Measurements from ENCODE around the gene WIZ.

The WIZ gene

DNA sequence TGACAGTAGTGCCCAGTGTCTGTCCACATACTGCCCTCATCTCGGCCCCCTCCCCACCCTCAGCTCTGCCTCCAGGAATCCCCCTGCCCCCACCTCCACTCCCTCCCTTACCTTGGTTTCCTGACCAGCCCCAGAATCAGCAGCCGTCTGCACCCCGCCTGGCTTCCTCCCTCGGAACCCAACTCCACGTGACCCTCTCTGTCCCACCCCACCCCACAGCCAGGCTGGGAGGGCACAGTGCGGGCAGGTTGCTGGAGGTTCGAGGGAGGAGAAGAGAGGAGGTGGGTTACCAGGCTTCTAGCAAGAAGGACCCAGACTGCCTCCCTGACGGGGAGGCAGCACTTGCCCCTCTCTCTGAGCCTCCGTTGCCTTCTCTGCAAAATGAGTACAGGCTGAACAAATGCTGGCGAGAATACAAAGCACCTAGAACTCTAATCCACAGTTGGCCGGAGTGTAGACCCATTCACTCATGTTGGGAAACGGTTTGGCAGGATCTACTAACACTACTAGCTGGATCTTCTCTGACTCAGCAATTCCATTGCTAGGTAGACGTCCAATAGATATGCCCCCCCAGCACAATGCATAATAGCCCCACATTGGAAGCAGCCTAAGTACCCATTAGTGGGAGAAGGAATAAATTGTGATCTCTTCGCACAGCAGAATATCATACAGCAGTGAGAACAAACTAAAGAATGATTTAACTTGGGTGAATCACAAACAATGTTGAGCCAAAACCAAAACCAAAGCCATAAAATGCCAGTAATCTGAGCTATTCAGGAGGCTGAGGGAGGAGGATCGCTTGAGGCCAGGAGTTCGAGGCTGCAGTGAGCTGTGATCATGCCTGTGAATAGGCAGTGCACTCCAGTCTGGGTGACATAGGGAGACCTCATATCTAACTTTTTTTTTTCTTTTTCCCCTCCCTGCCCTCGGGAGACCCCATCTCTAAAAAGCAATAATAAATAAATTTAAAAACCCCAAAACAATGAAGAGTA is 14.9 kb upstream of the WIZ start, which contains the start of gene RASAL3:
TSS of gene RASAL3 (minus strand) at position 151 of the 992 bp plus-strand sequence. CDS start 186 bp downstream, outside the sequence.
- no peak for DNase-seq (ENCODE audit: low read depth)

DNA sequence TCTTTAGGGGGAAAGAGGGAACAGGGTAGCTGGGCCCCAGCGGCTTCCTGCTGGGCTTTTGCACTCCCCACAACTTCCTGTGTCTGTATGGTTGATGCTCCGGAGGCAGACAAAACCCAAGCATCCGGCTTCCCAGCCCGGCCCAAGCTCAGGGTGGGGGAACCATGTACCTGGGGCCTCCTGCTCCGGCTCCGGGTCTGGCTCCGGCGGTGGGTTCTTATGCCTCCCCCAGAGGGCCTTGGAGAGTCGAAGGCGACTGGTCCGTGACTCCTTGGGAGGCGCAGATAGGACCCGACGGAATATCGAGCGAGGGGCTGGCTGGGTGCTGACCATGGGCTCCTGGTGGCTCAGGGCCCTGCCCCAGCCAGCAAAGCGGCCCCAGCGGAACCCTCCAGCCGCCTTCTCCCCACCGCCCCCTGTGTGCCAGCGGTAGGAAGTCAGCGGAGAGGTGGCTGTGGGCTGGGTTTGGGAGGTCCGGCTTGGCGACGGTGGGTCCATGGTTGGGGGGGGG is 14.2 kb upstream of the WIZ start:
- DNase-seq (ENCODE audit: low read depth) = no peak

DNA sequence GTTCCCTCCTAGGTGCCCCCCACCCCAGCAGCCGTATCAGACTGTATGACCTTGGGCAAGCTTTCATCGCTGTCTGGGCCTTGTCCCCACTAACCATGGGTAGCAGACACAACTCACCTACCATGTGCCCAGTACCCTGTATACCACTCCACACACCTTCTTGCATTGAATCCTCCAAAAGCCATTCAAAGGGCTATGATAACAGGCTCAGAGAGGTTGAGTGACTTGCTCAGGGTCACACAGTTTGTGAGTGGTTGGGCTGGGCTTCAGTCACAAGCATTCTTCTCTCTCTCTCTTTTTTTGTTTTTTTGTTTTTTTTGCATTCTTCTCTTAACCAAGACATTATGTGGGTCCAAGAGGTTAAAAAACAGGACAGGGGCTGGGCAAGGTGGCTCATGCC is 11.9 kb upstream of the WIZ start:
- no peak for DNase-seq (ENCODE audit: low read depth)

DNA sequence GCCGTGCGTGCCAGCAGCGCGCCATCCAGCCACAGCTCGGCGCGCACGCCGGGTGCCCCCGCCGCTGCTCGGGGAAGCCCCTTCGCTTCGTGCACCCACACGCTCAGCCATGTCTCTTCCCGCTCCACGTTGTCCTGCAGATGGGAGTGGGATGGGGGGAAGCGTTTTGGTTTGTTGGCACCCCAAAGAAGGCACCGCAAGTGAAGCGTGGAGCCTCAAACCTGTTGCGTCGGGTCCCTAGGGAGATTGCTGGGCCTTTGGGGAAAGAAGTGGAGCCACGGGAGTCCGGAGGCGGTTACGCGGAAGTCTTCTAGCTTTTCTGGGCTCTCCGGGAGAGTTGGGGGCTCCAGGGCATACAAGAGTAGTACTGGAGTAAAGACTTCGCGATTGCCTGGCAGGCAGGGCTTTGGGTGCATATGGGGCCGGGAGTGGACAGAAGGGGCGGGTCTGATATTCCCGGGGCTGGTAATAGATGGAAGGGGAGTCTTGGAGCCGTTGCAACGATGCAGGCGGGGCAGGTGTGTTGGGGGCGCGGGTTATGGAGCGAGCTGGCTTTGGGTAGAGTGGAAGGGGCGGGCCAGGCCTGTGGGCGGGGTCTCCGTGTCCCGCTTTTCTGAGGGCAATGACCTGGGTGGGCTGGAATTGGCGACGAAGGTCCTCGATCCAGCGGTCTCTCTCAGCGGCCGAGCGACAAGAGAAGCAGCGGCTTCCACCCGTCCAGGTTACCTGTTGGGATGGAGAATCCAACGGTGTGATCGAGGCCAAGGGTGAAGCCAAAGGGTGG is 8.1 kb upstream of the WIZ start:
- no peak for DNase-seq (ENCODE audit: low read depth)

DNA sequence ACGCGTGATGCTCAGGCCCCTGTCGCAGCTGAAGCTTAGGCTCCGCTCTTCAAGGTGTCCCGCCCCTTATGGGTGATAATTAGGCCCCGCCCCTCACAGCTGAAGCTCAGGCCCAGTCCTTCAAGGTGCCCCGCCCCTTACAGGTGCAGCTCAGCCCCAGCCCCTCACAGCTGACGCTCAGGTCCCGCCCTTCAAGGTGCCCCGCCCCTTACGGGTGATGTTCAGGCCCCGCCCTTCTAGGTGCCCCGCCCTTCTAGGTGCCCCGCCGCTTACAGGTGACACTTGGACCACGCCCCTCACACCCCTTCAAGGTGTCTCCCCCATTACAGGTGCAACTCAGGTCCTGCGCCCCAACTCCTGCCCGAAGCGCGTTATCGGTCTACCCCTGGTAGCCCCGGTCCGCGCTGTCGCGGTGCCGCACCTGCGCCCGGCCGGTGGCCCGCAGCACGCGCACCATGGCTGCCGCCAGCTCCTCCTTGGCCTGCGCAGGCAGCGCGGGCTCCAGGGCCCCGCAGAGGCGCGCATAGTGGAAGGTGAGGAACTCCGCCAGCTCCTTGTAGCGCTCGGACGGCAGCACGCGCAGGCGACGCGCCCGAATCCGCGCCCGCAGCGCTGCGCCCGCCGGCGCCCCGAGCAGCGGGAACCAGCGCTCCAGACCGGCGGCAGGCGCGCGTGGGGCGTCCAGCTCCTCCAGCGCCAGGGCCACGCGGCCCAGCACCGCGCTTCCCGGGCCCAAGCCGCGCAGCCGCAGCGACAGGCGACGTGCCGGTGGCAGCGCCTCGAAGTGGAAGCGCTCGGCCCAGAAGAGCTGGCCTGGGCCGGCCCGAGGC is 7.3 kb upstream of the WIZ start:
- no peak for DNase-seq (ENCODE audit: low read depth)

DNA sequence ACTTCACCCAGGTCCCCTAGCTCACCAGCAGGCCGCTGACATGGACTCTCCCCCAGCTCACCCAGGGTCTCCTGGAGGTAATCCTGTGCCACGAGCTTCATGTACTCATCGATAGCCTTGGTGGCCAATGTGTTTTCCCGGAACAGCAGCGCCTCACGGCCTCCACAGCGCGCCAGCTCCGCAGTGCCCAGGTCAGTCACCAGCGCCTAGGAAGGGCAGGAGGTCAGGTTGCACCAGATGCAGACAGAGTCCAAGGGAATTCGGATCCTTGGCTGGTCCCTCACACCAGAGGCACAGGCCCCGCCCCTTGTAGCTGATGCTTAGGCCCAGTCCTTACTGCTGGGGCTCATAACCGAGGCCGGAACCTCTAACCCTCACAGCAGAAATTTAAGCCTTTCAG is 6.7 kb upstream of the WIZ start:
- DNase-seq (ENCODE audit: low read depth) = no peak

DNA sequence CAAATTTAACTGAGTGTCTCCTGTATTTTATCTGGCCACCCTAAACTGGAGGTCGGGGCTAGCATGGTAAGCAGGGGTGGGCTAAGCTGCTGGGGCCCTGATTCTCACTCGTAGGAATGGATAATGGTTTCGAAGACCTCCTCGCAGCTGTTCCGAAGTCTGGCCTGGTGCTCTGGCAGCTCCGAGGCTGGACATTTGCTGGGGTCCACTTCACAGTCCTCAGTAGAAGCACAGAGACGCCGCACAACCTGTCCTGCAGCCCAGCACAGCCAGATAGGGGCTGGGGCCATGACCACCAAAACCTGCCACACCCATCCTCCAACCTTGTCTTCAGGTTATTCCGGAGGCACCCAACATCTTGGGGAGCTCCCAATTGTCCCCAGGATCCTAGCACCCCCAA is 6.2 kb upstream of the WIZ start:
- no peak for DNase-seq (ENCODE audit: low read depth)

DNA sequence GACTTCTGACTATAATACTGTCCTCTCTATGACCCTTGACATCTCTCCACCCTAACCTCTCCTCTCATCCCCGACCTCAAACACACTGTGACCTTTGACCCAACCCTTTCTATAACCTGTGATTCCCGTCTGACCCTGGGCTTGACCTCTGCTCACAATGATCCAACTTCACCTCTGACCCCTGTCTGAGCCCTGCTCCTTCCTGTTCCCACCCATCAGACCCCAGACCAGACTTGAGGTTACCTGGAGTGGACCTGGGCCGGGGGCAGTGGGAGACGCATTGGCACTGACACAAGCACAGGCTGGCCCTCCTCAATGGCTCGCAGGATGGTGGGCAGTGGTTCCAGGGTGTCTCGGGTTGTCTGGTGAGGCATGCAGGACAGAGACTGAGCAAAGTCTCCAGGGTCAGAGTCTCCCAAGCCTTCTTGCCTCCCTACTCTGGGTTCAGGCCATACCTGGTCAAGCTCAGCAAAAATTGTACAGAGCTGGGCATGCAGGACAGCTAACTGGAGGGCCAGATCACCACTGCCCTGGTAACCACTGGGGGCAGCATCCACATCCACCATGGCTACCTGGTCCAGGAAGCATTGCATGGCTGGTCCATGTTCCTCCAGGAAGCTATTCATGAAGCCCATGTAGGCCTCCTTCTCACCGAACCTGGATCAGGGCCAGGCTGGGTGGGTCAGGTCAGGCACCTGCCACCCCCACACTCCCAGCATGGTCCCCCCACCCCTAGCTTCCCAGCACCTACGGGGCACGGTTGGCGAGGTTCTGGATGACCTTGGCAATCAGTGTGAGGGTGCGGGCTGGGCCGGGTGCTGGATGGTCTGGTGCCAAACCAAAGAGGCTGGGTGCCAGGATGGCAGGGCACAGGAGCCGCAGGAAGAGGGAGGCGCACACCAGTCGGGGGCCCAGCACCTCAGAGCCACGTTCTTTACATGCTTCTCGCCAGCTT is 4.4 kb upstream of the WIZ start:
- DNase-seq (ENCODE audit: low read depth) = no peak

DNA sequence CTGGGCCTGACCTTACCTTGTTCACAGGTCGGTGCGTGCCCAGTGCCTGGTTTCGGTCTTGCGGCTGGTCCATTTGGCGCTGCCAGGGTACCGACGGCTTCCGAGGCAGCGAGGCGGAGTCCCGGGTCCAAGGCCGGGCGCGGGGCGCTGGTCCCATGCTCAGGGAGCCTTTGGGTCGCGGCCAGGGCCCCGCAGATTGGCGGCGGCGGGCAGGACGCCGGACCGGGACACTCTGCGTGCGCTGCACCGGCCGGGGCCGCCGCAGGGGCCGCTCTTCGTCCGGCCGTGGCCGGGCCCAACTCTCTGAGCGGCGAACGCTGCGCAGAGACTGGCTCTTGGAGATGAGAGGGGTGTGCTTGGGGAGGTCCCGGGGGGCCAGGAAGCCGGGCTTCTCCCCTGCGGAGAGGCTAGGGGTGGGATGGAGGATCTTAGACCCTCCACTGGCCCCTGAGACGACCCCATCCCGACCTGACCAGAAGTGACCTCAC is 3.4 kb upstream of the WIZ start:
- no peak for DNase-seq (ENCODE audit: low read depth)

DNA sequence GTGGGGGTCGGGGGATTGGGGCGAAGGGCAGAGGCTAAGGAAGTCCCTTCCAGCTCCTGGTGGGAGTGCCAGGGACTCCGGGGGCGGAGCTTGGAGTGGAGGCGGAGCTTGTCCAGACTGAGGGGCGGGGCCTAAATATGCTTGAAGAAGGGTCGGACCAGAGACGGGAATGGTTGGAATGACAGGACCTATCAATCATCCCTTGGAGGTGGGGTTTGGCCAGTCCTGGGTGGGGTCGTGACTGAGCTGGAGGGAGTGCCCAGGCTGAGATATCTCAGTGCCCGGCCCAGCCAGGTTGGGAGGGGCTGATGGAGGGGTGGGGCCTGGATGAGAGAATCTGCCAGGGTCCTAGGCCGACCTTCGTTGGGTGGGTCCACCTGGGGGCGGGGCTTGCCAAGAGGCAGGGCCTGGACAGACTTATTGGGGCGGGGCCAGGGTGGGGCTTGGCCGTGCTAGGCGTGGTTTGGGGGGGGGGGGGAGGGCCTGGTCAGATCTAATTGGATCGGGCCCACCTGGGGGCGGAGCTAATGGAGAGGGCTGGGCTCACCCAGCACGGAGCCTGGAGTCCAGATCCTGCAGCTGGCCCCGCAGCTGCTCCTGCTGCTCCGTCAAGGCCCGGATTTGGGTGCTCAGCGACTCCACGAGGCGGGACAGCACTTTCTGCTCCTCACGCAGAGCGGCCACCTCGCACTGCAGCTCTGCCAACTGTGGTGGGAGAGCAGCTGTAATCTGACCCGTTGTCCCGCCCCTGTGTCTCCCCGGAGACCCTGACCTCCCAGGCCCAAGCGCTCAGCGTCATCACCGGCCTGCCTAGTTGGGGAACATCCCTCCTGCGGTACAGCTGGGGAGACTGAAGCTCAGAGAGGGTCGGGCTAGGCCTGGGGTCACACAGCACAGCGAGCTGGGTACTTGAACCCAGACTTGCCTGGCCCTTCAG is 2.6 kb upstream of the WIZ start:
- no peak for DNase-seq (ENCODE audit: low read depth)

DNA sequence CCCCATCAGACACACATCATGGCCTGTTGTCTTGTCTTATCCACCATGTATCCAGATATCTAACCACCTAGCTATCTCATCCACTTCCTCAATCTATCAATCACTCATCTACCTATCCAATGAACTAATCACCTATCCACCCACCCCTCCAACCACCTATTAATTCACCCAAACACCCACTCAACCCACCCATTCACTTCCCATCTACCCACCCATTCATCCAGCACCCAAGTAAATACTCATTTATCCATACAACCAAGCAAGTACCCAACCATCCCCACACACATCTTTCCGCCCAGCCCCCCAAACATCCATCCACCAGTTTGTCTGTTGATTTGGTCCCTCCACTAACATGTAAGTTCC is 753 bp upstream of the WIZ start:
- DNase-seq (ENCODE audit: low read depth) = no peak

DNA sequence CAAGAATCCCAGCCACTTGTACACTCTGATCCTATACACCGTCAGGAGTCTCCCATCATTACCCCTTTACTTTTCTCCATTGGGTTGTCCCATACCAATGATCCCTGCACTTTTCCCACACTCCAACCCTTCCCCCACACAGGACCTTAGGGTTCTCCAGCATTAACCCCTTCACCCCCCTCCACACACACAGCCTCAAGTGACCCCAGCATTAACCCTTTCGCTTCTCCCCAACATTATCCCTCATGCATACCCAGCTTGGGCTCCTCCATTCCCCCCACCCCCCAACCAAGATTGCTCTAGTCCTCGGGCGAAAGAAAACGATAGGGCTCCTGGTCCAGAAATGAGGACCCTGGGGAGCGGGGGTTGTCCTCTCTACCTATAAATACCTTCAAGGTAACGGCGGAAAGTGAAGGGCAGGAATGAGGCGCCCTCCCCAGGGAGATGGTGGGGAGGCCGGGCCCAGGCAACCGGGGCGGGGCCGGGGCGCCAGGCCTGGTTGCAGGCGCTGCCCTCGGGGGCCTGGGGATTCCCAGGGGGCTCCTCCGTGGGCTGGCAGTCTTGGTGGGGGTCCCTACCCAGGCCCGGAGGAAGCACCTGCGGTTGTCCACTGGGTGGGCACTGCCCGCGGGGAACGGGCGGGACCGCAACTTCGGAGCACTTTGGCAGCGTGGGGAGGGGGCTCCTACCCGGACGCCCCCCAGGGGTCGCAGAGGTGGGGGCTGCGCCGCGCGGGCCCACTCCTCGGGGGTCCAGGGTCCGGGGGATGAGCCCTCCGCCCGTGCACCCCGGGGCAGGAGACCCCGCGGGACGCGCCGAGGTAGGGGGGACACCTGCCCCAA is 757 bp downstream of the WIZ start:
- no peak for DNase-seq (ENCODE audit: low read depth)

DNA sequence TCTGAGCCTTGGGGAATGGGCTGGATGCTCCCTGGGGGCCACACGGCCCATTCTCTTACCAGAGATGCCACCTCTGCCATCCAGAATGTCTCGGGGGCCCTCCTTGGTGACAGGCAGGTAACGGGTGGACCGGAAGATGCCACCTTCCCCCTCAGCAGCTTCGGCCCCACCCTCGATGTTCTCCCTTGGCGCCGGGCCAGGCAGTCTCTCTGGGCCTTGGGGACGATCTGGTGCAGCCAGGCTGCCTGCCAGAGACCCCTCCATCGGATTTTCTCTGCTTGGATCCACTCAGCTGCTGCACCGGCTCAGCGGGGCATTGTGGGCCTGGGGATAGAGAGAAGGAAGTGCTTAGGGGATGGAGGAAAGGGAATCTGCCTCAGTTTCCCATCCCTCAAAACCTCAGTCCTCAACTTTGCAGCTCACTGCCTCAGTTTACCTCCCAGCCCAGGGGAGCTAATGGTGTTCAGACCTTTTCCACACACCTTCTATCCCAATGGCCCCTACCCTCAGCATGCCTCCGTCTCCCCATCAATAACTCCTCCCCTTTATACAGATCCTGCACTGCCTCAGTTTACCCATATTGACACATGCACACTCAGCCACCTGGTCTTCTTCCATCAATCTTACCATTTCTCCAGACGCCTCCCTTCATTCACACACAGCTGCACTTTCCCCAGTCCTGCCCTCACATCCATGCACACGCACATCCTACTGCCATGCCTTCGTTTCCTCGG is 1.5 kb downstream of the WIZ start:
- no peak for DNase-seq (ENCODE audit: low read depth)

DNA sequence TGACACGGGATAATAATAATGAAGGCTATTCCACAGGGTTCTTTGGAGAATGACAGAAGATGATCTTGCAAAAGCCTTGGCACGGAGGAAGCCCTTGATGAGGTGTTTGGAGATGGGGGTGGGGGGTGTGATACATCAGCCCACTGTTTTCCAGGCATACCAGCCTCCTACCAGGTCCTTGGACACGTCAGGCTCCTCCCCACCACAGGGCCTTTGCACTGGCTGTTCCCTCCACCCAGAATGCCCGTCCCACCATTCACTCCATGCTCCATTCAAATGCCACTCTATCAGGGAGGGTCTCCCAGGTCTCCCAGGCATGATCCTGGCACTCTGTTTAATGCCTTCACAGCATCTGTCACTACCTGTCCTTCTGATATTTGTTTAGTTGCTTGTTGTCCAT is 2.7 kb downstream of the WIZ start:
- DNase-seq (ENCODE audit: low read depth) = no peak

DNA sequence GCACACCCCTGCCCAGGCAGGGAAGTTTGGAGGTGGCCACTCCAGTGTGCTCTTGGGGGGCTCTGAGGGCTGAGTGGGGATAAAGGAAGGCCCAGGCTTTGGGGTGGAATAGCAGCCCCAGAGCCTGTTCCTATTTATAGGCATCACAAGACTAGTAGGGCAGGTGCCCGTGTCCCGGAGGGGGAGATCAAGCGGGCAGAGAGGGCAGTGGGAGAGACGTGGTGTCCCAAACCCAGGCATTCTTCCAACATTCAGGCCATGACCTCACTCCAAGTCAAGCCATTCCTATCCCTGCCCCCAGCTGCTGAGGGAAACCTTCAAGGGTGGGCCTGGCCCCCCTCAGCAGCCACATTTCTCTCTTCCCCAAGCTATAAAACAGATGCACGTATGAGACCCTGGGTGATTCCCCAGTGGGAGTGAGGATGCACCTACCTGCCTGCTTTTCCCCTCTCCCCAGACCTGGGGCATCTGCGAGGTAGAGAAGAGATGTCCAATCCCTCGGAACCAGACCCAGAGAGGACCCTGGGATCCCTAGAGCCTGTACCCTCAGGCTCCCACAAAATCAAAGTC is 3.9 kb downstream of the WIZ start:
- DNase-seq (ENCODE audit: low read depth) = no peak

DNA sequence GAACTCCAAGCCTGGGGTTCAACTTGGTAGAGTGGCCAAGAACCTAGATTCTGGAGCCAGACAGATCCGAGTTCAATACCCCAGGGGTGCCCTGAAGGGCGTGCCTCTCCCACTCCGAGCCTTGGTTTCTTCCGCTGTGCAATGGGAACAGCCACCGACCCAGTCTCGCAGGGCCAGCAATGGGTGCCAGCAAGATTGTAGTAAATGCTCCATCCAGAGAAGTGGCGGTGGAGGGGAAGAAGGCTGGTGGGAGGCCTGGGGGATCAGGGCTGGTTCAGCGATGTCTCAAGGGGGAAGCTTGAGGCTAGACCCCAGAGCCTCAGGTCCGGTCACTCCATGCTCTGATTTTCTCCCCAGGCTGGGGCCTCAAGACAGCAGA is 4.5 kb downstream of the WIZ start:
- DNase-seq (ENCODE audit: low read depth) = no peak

DNA sequence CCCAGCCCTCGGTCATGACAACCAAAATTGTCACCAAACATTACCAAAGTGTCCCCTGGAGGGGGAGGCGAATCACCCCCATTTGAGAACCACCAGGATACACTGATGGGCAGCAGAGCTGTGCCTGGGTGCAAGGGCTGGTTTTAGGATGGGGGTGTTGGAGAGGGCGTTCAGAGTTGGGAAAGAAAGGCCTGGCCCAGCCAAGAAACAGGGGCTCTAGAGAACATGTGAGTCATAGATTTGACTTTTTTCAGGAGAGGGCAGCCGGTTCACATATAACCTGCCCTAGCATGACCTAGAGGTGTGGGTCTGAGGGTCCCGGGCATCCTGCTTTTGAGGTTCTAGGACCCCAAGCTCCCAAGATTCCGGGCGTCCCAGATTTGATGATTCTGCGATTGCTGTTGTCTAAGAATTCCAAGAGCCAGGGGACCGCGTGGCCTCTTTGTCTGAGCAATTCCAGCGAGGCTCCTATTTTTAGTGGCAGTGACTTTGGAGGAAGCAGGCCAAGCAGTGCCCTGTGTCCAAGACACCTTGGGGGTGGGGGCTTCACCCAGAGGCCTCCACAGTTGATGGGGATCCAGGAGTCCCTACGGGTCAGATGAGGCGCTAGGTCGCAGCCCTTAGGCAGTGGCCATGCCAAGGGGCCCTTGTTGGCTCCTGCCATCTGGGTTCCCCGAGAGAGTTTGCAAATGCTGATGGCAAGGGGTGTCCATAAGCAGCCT is 5.1 kb downstream of the WIZ start:
- no peak for DNase-seq (ENCODE audit: low read depth)

Measured in HS-5 (cell line).